ENCODE results near the gene SFTPB.
"Not testable (repeated sequence)": the region's sequence is repeated elsewhere in the genome, so short reads cannot be mapped to it uniquely, and the experiment has no call there.

Gene SFTPB

DNA sequence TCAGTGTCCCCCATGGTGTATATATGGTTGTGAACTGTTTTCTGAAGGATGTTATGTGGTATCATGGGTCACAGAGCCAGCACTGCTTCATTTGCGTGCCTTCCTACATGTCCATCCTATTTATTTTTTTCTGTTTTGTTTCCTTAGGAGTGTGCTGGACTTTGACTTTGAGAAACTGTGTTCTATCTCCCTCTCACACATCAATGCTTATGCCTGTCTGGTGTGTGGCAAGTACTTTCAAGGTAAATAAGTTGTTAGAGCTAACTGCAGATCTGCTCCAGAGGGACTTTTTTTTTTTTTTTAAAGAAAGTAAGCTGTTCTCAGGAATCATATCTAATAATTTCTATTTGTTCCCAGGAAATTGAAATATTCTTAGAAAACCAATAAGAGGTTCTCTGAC is 46.7 kb downstream of the SFTPB start:
- no CpG with 5 or more reads among the region's 1 CpG for WGBS (ENCODE audit: extremely low coverage, insufficient coverage, low lambda C conversion rate)
- H4K5ac ChIP-seq (ENCODE audit: low read length) = no peak overlapping the region
- no peak overlapping the region for H3K27ac ChIP-seq (ENCODE audit: low read depth, low read length)
- peaks cover 2% of the 10 kb centered on the region for H3K4me1 ChIP-seq (ENCODE audit: control insufficient read depth, low read depth, low read length)
- H3K4me2 ChIP-seq (ENCODE audit: low read length) = no peak overlapping the region
- peaks cover 22% of the 10 kb centered on the region for H3K36me3 ChIP-seq (ENCODE audit: control insufficient read depth, insufficient read depth, low read length)
- H2AK5ac ChIP-seq (ENCODE audit: low read length) = no peak overlapping the region
- H3K4me3 ChIP-seq (ENCODE audit: low read length) = no peak overlapping the region
- no peak overlapping the region for H3K23ac ChIP-seq (ENCODE audit: low read length)
- no peak overlapping the region for H3K18ac ChIP-seq (ENCODE audit: low read length)
- H2BK120ac ChIP-seq (ENCODE audit: low read depth, low read length) = no peak overlapping the region
- no peak overlapping the region for H3K4ac ChIP-seq (ENCODE audit: low read depth, low read length)
- H3K56ac ChIP-seq (ENCODE audit: low read length) = no peak overlapping the region
- H3K79me2 ChIP-seq (ENCODE audit: control insufficient read depth, insufficient read depth, low read length) = peaks cover 19% of the 10 kb centered on the region
- H3K27me3 ChIP-seq (ENCODE audit: insufficient read depth, low read length, poor library complexity) = no peaks in the 10 kb centered on the region
- no peak for DNase-seq
- no peak overlapping the region for H2BK5ac ChIP-seq (ENCODE audit: low read length)
- H3K79me1 ChIP-seq (ENCODE audit: low read length) = peaks cover 12% of the 10 kb centered on the region
- no peak overlapping the region for H3K9ac ChIP-seq (ENCODE audit: low read length)
- H2BK15ac ChIP-seq (replicated peaks; ENCODE audit: low read depth) = no peak overlapping the region
- H4K8ac ChIP-seq (ENCODE audit: low read depth, low read length) = no peak overlapping the region

DNA sequence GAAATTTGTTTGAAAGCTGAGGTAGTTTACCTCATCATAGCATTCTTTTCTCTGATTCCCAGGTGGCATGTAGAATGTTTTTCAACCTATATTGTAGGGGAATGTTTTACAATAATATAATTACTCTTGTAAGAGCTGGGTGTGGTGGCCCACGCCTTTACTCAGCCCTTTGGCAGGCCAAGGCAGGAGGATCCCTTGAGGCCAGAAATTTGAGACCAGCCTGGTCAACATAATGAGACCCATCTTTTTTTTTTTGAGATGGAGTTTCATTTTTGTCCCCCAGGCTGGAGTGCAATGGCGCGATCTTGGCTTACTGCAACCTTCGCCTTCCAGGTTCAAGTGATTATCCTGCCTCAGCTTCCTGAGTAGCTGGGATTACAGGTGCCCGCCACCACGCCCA is 48.4 kb downstream of the SFTPB start:
- Histone ChIP-seq H3K79me2 (ENCODE audit: control insufficient read depth, insufficient read depth, low read length) (peaks cover 22% of the 10 kb centered on the region), H4K5ac (ENCODE audit: low read length) (no peak overlapping the region), H3K4ac (ENCODE audit: low read depth, low read length) (no peak overlapping the region), H3K9ac (ENCODE audit: low read length) (no peak overlapping the region), H3K4me3 (ENCODE audit: low read length) (no peak overlapping the region), H2BK5ac (ENCODE audit: low read length) (no peak overlapping the region), H3K18ac (ENCODE audit: low read length) (no peak overlapping the region), H3K79me1 (ENCODE audit: low read length) (peaks cover 12% of the 10 kb centered on the region), H3K4me2 (ENCODE audit: low read length) (no peak overlapping the region), H4K8ac (ENCODE audit: low read depth, low read length) (no peak overlapping the region), H2BK120ac (ENCODE audit: low read depth, low read length) (no peak overlapping the region), H3K4me1 (ENCODE audit: control insufficient read depth, low read depth, low read length) (peaks cover 2% of the 10 kb centered on the region), H3K27me3 (ENCODE audit: insufficient read depth, low read length, poor library complexity) (no peaks in the 10 kb centered on the region), H3K36me3 (ENCODE audit: control insufficient read depth, insufficient read depth, low read length) (peaks cover 15% of the 10 kb centered on the region), H3K23ac (ENCODE audit: low read length) (no peak overlapping the region), H3K56ac (ENCODE audit: low read length) (no peak overlapping the region), H3K27ac (ENCODE audit: low read depth, low read length) (no peak overlapping the region), H2BK15ac (replicated peaks; ENCODE audit: low read depth) (no peak overlapping the region), H2AK5ac (ENCODE audit: low read length) (no peak overlapping the region)
- DNase-seq = no peak
- WGBS (ENCODE audit: extremely low coverage, insufficient coverage, low lambda C conversion rate) = no CpG with 5 or more reads among the region's 6 CpGs

DNA sequence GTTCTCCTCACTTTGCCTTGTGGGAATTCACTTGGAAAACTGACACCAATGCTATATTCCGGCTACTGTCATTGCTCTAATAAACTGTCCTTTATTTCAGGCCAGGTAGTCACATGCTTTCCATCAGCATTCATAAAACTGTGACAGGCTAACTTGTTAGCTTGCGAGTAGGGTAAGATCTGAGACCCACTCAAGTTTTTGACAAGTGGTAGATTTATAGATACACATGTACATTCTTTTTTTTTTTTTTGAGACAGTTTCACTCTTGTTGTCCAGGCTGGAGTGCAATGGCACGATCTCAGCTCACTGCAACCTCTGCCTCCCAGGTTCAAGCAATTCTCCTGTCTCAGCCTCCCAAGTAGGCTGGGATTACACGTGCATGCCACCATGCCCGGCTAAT is 50.3 kb downstream of the SFTPB start:
- H3K18ac ChIP-seq (ENCODE audit: low read length); H2BK15ac ChIP-seq (replicated peaks; ENCODE audit: low read depth); H3K27me3 ChIP-seq (ENCODE audit: insufficient read depth, low read length, poor library complexity); H3K4me1 ChIP-seq (ENCODE audit: control insufficient read depth, low read depth, low read length); H3K4me3 ChIP-seq (ENCODE audit: low read length); H3K23ac ChIP-seq (ENCODE audit: low read length); H3K36me3 ChIP-seq (ENCODE audit: control insufficient read depth, insufficient read depth, low read length); H3K4ac ChIP-seq (ENCODE audit: low read depth, low read length); DNase-seq; H3K4me2 ChIP-seq (ENCODE audit: low read length); H2BK5ac ChIP-seq (ENCODE audit: low read length); H2AK5ac ChIP-seq (ENCODE audit: low read length); H3K27ac ChIP-seq (ENCODE audit: low read depth, low read length); H4K5ac ChIP-seq (ENCODE audit: low read length); H2BK120ac ChIP-seq (ENCODE audit: low read depth, low read length); H4K8ac ChIP-seq (ENCODE audit: low read depth, low read length): not testable (repeated sequence)
- Histone ChIP-seq H3K79me2 (ENCODE audit: control insufficient read depth, insufficient read depth, low read length) (peaks cover 22% of the 10 kb centered on the region), H3K9ac (ENCODE audit: low read length) (peak overlapping the region; percentile 97), H3K56ac (ENCODE audit: low read length) (peak overlapping the region; percentile 0), H3K79me1 (ENCODE audit: low read length) (peaks cover 12% of the 10 kb centered on the region)
- no CpG with 5 or more reads among the region's 5 CpGs for WGBS (ENCODE audit: extremely low coverage, insufficient coverage, low lambda C conversion rate)

DNA sequence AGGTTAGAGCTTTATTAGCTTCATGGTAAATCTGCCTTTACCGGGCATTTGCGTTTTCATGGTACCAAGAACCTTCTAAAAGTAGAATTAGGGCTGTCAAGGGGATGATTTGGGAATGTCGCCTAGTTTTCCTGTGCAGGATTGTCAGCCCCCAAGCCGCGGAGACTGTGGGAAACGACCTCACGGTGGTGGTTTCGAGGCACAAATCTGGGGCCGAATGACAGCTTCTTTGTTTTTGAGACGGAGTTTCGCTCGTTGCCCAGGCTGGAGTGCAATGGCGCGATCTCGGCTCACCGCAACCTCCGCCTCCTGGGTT is 52.6 kb downstream of the SFTPB start:
- Histone ChIP-seq H3K9ac (ENCODE audit: low read length) (no peak overlapping the region), H2BK15ac (replicated peaks; ENCODE audit: low read depth) (no peak overlapping the region), H3K56ac (ENCODE audit: low read length) (peak overlapping the region; percentile 50), H2BK5ac (ENCODE audit: low read length) (no peak overlapping the region), H3K4me2 (ENCODE audit: low read length) (no peak overlapping the region), H3K4ac (ENCODE audit: low read depth, low read length) (no peak overlapping the region), H3K36me3 (ENCODE audit: control insufficient read depth, insufficient read depth, low read length) (peaks cover 2% of the 10 kb centered on the region), H2BK120ac (ENCODE audit: low read depth, low read length) (no peak overlapping the region), H2AK5ac (ENCODE audit: low read length) (no peak overlapping the region), H3K27ac (ENCODE audit: low read depth, low read length) (no peak overlapping the region), H4K5ac (ENCODE audit: low read length) (no peak overlapping the region), H3K23ac (ENCODE audit: low read length) (no peak overlapping the region), H3K4me3 (ENCODE audit: low read length) (no peak overlapping the region), H3K27me3 (ENCODE audit: insufficient read depth, low read length, poor library complexity) (no peaks in the 10 kb centered on the region), H4K8ac (ENCODE audit: low read depth, low read length) (no peak overlapping the region), H3K4me1 (ENCODE audit: control insufficient read depth, low read depth, low read length) (peaks cover 2% of the 10 kb centered on the region), H3K79me2 (ENCODE audit: control insufficient read depth, insufficient read depth, low read length) (peaks cover 29% of the 10 kb centered on the region), H3K18ac (ENCODE audit: low read length) (no peak overlapping the region), H3K79me1 (ENCODE audit: low read length) (peaks cover 11% of the 10 kb centered on the region)
- WGBS (ENCODE audit: extremely low coverage, insufficient coverage, low lambda C conversion rate) = no CpG with 5 or more reads among the region's 17 CpGs
- no peak for DNase-seq

DNA sequence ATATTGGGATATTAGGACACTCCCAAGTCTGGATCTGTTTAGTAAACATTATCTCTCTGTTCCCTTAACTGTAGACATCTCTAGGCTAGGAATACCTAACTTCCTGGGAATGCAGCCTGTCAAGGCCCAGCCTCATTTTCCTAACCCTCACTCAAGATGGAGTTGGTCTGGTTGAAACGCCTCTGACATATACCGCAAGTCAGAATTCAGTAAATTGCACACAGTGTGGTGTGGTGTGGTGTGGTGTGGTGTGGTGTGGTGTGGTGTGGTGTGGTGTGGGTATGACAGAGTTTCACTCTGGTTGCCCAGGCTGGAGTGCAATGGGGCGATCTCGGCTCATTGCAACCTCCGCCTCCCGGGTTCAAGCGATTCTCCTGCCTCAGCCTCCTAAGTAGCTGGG is 53.2 kb downstream of the SFTPB start:
- H2AK5ac ChIP-seq (ENCODE audit: low read length); H4K8ac ChIP-seq (ENCODE audit: low read depth, low read length); H3K9ac ChIP-seq (ENCODE audit: low read length); H3K27me3 ChIP-seq (ENCODE audit: insufficient read depth, low read length, poor library complexity); H2BK5ac ChIP-seq (ENCODE audit: low read length); H3K23ac ChIP-seq (ENCODE audit: low read length); H3K4me2 ChIP-seq (ENCODE audit: low read length); H2BK15ac ChIP-seq (replicated peaks; ENCODE audit: low read depth); H3K27ac ChIP-seq (ENCODE audit: low read depth, low read length); H3K4ac ChIP-seq (ENCODE audit: low read depth, low read length); H3K36me3 ChIP-seq (ENCODE audit: control insufficient read depth, insufficient read depth, low read length); DNase-seq; H4K5ac ChIP-seq (ENCODE audit: low read length); H3K56ac ChIP-seq (ENCODE audit: low read length); H2BK120ac ChIP-seq (ENCODE audit: low read depth, low read length); H3K4me1 ChIP-seq (ENCODE audit: control insufficient read depth, low read depth, low read length); H3K4me3 ChIP-seq (ENCODE audit: low read length); H3K18ac ChIP-seq (ENCODE audit: low read length): not testable (repeated sequence)
- Histone ChIP-seq H3K79me1 (ENCODE audit: low read length) (peaks cover 14% of the 10 kb centered on the region), H3K79me2 (ENCODE audit: control insufficient read depth, insufficient read depth, low read length) (peaks cover 31% of the 10 kb centered on the region)
- no CpG with 5 or more reads among the region's 7 CpGs for WGBS (ENCODE audit: extremely low coverage, insufficient coverage, low lambda C conversion rate)

DNA sequence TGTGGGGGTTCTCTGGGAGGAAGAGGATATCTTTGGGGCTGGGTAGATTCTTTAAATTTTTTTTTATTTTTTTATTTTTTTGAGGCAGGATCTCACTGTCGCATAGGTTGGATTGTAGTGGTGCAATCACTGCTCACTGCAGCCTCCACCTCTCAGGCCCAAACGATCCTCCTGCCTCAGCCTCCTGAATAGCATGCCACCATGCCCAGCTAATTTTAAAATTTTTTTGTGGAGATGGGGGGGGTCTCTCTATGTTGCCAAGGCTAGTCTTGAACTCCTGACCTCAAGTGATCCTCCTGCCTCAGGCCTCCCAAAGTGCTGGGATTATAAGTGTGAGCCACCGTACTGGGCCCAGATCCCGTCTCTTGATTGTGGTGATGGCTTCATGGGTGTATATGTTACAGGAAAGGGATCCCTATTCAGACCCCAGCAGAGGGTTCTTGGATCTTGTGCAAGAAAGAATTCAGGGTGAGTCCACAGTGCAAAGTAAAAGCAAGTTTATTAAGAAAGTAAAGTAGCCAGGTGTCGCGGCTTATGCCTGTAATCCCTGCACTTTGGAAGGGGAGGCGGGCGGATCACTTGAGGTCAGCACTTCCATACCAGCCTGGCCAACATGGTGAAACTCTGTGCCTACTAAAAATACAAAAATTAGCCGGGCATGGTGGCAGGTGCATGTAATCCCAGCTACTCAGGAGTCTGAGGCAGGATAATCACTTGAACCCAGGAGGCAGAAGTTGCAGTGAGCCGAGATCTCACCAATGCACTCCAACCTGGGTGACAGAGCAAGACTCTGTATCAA is 54.1 kb downstream of the SFTPB start:
- Histone ChIP-seq H3K4me3 (ENCODE audit: low read length) (no peak overlapping the region), H3K79me1 (ENCODE audit: low read length) (peaks cover 12% of the 10 kb centered on the region), H2BK120ac (ENCODE audit: low read depth, low read length) (no peak overlapping the region), H3K23ac (ENCODE audit: low read length) (no peak overlapping the region), H3K27me3 (ENCODE audit: insufficient read depth, low read length, poor library complexity) (no peaks in the 10 kb centered on the region), H3K4me2 (ENCODE audit: low read length) (no peak overlapping the region), H4K5ac (ENCODE audit: low read length) (no peak overlapping the region), H3K27ac (ENCODE audit: low read depth, low read length) (no peak overlapping the region), H2AK5ac (ENCODE audit: low read length) (no peak overlapping the region), H3K4ac (ENCODE audit: low read depth, low read length) (no peak overlapping the region), H3K56ac (ENCODE audit: low read length) (no peak overlapping the region), H3K4me1 (ENCODE audit: control insufficient read depth, low read depth, low read length) (peaks cover 2% of the 10 kb centered on the region), H2BK5ac (ENCODE audit: low read length) (no peak overlapping the region), H3K9ac (ENCODE audit: low read length) (no peak overlapping the region), H4K8ac (ENCODE audit: low read depth, low read length) (no peak overlapping the region), H3K36me3 (ENCODE audit: control insufficient read depth, insufficient read depth, low read length) (peaks cover 2% of the 10 kb centered on the region), H3K79me2 (ENCODE audit: control insufficient read depth, insufficient read depth, low read length) (peaks cover 29% of the 10 kb centered on the region), H2BK15ac (replicated peaks; ENCODE audit: low read depth) (no peak overlapping the region), H3K18ac (ENCODE audit: low read length) (no peak overlapping the region)
- DNase-seq = no peak
- no CpG with 5 or more reads among the region's 10 CpGs for WGBS (ENCODE audit: extremely low coverage, insufficient coverage, low lambda C conversion rate)

Measured in mesendoderm (in vitro differentiated cells).